NCI-H187 treated with DMSO at 0.1 percent for 48 hours (cell line): ENCODE data around the gene JMY.
"Not testable (repeated sequence)": the region's sequence is repeated elsewhere in the genome, so short reads cannot be mapped to it uniquely, and the experiment has no call there.

Source experiments
- DNase-seq: peaks from one replicate; lab custom pipeline; 2025; lab: John Stamatoyannopoulos, UW

Gene JMY

DNA sequence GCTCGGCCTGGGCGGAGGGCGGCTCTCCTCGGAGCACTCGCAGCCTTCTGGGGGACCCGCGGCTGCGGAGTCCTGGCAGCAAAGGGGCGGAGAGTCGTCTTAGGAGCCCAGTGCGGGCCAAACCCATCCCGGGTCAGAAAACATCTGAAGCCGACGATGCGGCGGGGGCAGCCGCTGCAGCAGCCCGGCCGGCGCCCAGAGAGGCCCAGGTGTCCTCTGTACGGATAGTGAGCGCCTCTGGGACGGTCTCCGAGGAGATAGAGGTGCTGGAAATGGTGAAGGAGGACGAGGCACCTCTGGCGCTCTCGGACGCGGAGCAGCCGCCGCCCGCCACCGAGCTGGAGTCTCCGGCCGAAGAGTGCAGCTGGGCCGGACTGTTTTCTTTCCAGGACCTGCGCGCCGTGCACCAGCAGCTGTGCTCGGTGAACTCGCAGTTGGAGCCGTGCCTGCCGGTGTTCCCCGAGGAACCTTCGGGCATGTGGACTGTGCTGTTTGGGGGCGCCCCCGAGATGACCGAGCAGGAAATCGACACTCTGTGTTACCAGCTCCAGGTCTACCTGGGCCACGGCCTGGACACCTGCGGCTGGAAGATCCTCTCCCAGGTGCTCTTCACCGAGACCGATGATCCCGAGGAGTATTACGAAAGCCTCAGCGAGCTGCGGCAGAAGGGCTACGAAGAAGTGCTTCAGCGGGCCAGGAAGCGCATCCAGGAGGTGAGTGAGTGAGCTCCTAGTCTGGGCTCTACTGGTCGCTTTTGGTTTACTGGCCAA lies 1.2 kb downstream of the JMY start:
- no peak for DNase-seq

DNA sequence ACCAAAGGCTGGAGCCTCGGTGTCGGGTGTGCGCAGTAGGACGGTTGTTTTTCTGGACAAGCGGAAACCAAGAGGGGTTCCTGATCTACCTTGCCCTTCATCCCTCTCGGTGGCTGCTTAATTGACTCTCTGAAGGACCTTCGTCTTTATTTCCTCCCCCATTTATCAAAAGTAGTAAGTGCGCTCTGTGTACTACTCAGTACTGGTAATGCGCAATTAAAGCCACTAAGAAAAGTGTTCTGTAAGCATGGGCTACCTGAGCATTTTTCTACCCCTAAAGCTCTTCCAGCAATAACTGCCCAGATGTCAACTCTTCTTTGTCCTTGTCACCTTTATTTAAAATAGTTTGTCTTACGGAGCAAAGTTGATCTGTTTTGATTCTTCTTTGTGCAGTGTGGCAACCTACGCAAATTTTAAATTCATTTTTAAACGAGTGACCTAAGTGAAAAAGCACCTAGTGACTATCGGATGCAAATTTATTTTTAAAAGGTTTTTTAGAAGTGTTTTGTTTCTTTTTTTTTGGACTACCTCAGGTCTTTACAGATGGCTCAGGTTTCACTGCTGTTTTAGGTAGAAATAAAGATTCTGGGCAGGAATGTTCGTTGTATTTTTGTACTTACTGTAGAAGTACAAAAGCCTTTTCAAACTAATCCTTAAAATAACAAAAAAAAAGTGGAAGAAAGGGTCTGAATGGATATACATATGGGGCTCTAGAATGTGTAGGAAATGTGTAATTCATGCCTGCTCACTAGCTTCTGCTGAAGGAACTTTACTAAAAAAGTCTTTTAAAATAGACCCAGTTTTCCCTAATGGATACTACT lies 2.0 kb downstream of the JMY start:
- no peak for DNase-seq

DNA sequence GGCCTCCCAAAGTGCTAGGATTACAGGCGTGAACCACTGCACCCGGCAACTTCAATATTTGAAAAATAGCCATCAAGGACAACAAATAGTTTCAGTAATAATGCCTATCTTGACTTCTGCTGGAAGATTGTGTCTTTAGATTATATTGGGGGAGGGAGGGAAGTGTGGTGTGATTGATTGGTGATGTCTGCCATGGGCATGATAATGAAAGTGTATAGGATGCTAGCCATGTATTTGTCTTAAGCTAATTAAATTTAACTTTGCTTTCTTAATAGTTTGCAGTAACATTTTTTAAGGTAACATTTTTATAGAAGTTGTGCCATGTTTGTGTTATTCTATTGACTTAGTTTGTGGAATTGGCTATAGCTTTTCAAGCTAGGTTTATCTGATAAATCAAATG lies 4.6 kb downstream of the JMY start:
- DNase-seq, result no peak

DNA sequence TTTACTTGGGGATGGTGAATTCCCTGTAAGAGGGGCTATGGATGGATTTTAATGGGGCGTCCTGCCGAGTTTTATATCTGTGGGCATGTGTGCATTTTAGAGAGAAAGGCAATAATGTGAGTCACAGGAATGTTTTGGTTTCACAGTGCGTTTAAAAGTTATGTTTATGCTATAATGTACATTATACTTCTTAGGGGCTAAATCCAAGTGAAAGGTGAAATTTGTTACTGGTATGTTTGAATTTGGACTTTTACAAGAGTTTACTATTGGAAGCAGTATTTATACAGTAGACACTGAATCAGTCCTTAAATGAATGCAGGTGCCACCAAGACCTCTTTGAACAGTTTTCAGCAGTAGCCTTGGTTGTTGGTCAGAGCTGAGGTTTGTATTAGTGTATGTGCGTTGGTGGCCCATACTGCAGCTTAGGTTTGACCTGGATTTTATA lies 5.6 kb downstream of the JMY start:
- no peak for DNase-seq

DNA sequence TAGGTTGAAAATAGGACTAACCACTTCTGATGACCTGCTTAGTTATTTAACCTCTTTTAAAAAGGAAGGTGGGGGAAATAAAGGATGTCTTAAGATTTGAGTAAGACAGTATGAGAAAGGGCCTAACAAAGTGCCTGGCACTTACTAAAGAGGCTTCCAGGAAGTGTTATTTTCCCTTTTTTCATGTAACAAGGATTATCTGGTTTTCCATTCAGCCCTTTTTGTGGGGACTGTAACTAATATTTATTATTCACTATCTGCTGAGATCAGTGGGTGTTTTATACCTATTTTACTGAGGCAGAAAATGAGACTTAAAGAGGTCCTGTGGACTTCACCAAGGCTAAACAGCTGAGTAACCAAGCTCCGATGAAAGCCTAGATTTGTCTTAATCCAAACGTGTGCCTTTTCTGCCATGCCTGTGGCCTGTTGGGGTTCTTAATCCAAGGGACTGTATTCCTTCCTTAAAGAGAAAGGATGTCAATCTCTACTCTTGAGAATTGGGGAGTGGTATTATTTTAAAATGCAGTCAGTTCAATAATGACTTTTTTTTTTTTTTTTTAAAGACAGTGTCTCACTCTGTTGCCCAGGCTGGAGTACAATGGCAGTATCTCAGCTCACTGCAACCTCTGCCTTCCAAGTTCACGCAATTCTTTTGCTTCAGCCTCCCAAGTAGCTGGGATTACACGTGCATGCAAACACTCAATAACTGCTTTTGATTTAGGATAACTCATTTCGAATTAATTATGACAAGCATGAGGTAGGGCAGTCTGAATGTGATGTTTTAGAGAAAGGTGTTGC lies 6.5 kb downstream of the JMY start:
- no peak for DNase-seq

DNA sequence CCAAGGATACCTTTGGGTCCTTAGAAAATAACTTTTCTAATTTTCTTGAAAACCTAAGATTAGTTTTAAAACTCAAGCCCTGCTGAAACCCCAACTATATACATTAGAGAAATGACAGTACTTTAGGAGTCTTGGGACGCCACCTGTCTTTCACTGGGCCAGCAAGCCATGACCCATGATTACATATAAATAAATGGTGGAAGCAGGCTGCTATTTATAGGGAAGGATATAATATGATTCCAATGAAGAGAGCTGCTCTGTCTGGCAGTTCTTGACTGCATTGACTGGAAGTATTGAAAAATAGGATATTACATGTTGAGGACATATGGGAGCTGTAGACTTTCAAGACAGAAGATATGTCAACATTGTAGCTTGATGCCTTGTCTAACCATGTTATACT lies 7.3 kb downstream of the JMY start:
- no peak for DNase-seq

DNA sequence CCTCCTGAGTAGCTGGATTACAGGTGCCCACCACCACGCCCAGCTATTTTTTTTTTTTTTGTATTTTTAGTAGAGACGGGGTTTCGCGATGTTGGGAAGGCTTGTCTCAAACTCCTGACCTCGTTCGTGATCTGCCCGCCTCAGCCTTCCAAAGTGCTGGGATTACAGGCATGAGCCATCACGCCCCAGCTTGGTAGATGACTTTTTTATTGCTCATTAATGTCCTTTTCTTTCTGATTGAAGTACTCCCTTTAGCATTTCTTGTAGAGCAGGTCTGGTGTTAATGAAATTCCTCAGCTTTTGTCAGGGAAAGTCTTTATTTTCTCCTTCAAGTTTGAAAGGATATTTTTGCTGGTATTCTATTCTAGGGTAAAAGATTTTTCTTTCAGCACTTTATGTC lies 18.1 kb downstream of the JMY start:
- not testable (repeated sequence) for DNase-seq

DNA sequence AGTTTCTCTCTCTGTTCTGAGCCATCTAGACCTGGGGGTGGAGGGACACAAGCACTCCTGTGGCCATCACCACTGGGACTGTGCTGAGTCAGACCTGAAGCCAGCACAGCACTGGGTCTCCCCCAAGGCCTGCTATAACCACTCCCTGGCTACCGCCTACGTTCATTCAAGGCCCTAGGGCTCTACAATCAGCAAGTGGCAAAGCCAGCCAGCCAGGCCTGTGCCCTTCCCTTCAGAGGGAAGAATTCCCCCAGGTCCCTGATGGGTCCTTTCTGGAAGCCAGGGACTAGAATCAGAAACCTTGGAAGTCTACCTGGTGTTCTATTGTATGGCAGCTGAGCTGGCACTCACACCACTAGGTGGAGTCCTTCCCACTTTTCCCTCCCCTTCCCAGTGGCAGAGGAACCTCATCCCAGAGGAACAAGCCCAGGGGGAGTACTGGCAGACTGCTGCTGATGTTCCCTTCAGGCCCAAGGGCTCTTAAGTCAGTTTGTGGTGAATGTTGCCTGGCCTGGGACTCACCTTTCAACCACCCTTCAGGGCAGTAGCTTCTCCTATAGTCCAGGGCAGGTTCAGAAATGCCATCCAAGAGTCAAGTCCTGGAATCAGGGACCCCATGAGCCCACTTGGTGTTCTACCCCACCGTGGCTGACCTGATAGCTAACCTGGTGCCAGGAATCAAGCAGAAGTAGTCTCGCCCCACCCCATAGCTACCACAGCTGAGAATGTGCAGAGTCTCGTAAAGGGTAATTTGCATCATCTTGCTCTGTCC lies 20.0 kb downstream of the JMY start:
- no peak for DNase-seq

DNA sequence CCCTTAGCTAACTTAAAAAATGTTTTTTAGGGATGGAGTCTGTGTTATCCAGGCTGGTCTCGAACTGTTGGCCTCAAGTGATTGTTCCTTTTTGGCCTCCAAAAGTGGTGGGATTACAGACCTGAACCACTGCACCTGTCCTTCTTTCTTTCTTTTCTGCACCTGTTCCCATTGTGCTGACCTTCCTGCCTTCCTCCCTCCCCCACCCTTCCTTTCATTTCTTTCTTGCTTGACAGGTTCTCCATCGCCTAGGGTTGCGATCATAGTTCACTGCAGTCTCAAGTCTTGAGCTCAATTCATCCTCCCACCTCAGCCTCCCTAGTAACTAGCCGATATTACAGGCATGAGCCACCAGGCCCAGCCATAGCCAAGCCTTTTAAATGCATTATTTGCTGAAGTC lies 20.6 kb downstream of the JMY start:
- no peak for DNase-seq

DNA sequence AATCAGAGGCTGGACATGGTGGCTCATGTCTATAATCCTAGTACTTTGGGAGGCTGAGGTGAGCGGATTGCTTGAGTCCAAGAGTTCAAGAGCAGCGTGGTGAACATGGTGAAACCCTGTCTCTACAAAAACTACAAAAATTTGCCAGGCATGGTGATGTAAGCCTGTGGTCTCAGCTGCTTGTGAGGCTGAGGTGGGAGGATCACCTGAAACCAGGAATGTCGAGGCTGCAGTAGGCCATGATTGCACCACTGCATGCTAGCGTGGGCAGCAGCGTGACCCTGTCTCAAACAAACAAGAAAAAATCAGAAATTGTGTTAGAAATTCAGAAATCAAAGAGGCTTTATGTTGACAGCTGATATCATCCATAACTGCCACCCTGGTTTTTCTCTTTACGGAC lies 21.4 kb downstream of the JMY start:
- no peak for DNase-seq

DNA sequence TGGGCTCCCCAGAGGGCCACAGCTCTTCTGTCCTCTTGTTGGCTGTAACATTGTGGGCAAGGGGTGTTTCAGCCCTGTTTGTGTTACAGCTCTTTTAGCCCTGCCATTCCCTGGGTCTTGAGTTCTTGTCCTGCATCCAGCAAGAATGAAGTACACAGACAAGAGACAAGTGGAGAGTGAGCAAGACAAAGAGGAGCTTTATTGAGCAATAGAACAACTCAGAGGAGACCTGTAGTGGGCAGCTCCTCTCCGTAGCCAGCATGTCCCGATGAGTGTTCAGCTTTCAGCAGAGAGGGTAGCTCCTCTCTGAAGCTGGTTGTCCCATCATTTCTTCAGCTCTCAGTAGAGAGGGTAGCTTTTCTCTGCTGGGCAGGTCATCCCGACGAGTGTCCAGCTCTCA lies 22.9 kb downstream of the JMY start:
- no peak for DNase-seq

DNA sequence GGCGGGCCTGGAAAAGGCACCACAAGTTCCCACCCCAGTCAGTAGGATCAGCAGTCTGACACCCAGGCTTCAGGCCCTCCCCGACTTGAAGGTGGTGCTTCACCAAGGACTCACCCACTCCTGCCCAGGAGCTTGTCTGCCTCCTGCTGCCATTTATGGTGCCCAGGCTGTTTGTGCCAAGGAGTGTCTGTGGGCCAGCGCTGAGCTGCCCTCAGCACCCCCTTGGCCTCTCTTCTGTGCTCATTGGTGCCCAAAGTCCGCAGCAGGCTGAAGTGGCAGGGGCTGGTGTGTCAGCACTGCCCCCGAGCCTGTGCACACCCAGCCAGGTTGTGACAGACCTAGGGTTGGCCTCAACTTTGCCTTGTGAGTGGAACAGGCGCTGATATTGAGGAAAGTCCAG lies 23.5 kb downstream of the JMY start:
- no peak for DNase-seq

DNA sequence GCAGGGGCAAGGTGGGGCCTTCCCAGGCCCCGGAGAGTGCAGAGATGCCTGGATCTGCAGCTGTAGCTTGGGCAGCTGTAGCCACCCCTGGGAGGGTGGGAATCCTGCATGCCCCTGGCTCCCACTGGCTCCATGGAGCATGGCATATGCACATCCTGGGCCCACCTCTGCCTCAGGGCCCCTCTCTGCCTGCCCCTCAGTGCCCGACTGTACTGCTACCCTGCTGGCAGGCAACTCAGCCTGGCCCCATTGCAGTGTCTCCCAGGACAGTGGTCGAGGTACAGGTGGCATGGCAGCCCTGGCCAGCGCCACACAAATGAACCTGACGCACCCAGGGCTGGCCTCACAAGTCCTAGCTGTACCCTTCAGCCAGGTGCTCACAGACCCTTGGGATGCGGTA lies 23.9 kb downstream of the JMY start:
- no peak for DNase-seq

DNA sequence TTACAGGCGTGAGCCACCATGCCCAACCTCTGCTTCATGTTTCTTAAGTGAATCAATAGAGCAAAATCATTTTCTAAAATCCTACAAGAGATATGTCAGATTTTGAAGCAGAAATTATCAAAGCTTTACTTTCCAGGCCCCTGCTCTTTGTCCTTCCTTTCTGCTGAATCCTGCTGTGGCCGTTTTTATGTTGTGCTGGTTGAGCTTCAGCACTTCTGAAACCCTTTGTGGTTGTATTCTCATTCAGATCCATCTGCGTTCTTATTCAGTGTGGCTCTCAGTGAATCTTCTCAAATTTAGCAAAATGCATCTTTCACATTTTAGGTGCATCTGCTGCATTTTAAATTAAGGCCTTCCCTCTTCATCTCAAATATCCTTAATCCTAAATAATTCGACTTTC lies 26.0 kb downstream of the JMY start:
- DNase-seq, result no peak

DNA sequence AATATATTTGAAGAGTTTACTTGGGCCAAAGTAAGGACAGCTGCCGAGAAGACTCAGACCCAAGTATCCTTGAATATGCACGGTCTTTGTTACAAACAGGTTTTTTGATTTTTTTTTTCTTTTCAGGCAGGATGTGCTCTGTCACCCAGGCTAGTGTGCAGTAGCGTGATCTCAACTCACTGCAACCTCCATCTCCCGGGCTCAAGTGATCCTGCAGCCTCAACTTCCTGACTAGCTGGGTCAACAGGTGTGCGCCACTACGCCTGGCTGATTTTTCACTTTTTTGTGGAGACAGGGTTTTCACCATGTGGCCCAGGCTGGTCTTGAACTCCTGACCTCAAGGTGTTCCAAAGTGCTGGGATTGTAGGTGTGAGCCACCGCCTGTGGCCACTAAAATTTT lies 27.4 kb downstream of the JMY start:
- DNase-seq, result no peak

DNA sequence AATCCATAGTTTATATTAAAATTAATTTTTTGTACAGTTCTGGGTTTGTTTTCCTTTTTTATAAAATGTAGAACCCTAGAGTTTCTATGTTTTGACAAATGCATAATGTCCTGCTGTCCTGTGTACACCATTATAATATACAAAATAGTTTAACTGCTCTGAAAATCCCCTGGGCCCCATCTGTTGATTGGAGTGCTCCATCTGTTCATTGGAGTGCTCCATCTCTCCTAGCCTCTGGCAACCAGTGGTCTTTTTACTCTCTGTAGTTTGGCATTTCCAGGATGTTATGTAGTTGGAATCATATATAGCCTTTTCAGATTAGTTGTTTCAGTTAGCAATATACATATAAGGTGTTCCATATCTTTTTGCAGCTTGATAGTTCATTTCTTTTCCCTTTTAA lies 31.2 kb downstream of the JMY start:
- DNase-seq, result no peak

DNA sequence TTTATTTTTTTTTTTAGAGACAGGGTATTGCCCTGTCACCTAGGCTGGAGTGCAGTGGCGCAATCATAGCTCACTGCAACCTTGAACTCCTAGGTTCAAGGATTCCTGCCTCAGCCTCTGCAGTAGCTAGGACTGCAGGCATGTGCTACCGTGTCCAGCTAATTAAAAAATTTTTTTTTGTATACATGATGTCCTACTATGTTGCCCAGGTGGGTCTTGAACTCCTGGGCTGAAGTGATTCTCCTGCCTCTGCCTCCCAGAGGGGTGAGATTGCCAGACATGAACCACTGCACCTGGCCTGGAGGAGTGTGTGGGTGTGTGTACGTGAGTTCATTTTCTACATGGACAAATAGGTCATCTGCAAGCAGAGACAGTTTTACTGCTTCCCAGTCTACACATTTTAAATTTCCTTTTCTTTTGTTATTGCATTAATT lies 33.8 kb downstream of the JMY start:
- no peak for DNase-seq

DNA sequence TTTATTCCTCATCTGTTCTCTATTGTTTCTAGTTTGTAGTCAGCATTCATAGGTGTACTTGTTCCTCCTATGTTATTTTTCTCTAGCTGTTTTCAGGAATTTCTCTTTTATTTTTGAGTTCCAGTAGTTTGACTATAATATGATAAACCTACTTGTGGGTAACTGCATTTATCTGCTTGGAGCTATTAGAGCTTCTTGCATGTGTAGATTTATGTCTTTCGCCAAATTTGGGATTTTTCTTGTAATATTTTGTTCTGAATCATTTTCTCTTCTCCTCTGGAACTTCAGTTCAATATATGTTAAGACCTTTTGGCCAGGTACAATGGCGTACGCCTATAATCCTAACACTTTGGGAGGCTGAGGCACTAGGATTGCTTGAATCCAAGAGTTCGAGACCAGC lies 37.4 kb downstream of the JMY start:
- no peak for DNase-seq

DNA sequence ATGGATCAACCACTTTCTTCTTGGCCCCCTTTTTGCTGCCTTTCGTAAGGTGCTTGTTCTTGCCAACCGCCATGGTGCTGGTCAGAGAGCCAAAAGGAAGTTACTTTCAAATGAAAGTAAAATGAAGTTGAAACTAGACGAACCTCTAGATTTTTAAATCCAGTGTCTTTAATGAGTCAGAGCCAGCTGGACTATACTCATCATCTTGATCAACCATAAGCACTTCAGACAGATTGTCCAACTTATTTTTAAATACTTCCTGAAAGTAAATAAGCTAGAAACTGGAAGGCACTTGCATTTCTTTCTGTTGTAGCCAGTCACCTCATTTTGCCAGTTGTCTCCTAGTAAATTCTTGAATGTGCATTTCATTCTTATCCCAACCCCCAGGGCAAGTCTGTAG lies 48.9 kb downstream of the JMY start:
- DNase-seq, result no peak

DNA sequence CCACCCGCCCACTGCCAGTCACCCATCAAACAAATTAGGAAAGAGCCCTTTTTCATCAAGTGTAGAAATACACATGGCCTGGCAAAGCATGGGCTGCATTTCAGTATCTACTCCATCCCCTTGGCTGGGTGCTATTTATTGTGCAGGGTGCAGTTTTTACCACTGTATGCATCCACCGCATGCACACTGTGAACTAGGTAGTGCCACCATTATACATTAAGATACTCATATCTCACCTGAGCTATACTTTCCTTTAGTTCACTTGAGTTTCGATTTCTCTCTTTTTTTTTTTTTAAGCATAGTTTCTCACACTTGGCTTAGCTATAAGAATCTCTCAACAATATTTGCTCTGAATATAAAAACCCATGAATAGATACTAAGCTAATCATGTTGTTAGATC lies 49.4 kb downstream of the JMY start:
- no peak for DNase-seq

DNA sequence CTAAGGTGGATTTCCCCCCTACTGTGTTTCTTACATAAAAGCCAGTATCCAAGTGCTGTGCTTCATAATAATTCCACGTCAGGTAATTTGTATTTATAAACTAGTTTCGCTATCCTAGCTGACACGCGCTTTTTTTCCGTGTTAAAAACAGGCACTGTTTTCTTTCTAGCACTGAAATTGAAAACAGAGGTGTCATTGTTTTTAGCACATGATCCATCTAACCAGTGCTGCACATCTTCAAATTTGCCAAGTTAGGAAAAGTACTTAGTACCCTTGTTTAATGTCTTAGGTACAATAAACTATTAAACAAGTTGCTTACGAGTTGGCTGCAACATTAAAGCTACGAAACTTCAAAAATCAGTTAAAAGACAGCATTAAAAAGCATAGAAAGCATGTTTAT lies 49.9 kb downstream of the JMY start:
- no peak for DNase-seq

DNA sequence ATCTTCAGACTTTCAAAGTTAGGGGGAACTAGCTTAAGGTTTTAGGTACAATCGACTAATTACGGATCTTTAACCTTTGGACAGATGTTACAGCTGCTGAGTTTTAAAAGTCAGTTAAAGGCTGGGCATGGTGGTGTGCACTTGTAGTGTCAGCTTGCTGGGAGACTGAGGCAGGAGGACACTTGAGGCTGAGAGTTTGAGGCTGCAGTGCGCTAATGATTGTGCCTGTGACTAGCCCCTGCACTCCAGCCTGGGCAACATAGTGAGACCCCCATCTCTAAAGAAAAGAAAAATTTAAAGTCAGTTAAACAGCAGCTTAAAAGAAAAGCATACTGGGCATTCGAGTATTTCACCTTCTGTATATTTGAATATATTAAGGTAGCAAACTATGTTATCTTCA lies 51.4 kb downstream of the JMY start:
- DNase-seq, result no peak
